GM18526 (cell line): ENCODE results near the gene UMODL1.

Source experiments
- POLR2A ChIP-seq: IDR thresholded peaks from 3 replicates; pipeline ENCODE4 v1.6.1; 2011; ENCODE audit not compliant: insufficient read length; ENCODE audit errors: extremely low read depth

UMODL1 gene

GRCh38 chr21:42032266-42032665 is 38.9 kb upstream of the UMODL1 start:
- TF ChIP-seq POLR2A = no peak

GRCh38 chr21:42032968-42033367 is 38.1 kb upstream of the UMODL1 start:
- no peak for TF ChIP-seq POLR2A

GRCh38 chr21:42036313-42036712 is 34.8 kb upstream of the UMODL1 start:
- no peak for TF ChIP-seq POLR2A

- TF ChIP-seq POLR2A = no peak
These were observed 33.6 kb upstream of the UMODL1 start for GRCh38 chr21:42037516-42037915.

GRCh38 chr21:42037943-42038342 is 33.2 kb upstream of the UMODL1 start:
- no peak for TF ChIP-seq POLR2A

- TF ChIP-seq POLR2A = no peak
These were observed 32.7 kb upstream of the UMODL1 start for GRCh38 chr21:42038393-42038792.

GRCh38 chr21:42038826-42039425 is 32.2 kb upstream of the UMODL1 start:
- TF ChIP-seq POLR2A = no peak

GRCh38 chr21:42039470-42039901 is 31.6 kb upstream of the UMODL1 start:
- no peak for TF ChIP-seq POLR2A

- TF ChIP-seq POLR2A = no peak
These were observed 31.2 kb upstream of the UMODL1 start for GRCh38 chr21:42039911-42040351.

- TF ChIP-seq POLR2A = no peak
These were observed 30.5 kb upstream of the UMODL1 start for GRCh38 chr21:42040411-42041180.

- no peak for TF ChIP-seq POLR2A
These were observed 29.9 kb upstream of the UMODL1 start for GRCh38 chr21:42041246-42041645.

- no peak for TF ChIP-seq POLR2A
These were observed 29.4 kb upstream of the UMODL1 start for GRCh38 chr21:42041711-42042110.

- no peak for TF ChIP-seq POLR2A
These were observed 28.5 kb upstream of the UMODL1 start for GRCh38 chr21:42042651-42043050.

- no peak for TF ChIP-seq POLR2A
These were observed 27.8 kb upstream of the UMODL1 start for GRCh38 chr21:42043201-42043895.

GRCh38 chr21:42043961-42044360 is 27.2 kb upstream of the UMODL1 start:
- no peak for TF ChIP-seq POLR2A

GRCh38 chr21:42044871-42045495 is 26.1 kb upstream of the UMODL1 start:
- TF ChIP-seq POLR2A = no peak
